IMR-90 (cell line): ENCODE measurements around the gene SRPRB. TPM values are rescaled to one million over a fixed set of nuclear protein-coding genes. Genes with fewer than 3 reads are reported as not detected.

ENCODE experiments used
- ATAC-seq: fragments of 200-7000 bp; cut with Tn5 transposase; 2 replicates; pipeline ENCODE4 v1.9.1; 2020; ENCODE audit warnings: low read depth, mild to moderate bottlenecking, moderate library complexity
- BruUV-seq: library from RNA; stranded (reverse); fragments of 400-500 nt; replicated peaks from 2 replicates; lab custom pipeline; 2021; lab: Mats Ljungman, UMichigan
- CTCF ChIA-PET: fragments of 300-600 bp; formaldehyde crosslinking; extraction: SDS; loops from one replicate; lab custom pipeline; 2021; ENCODE audit warnings: antibody characterized with exemption; lab: Yijun Ruan, JAX
- POLR2A ChIA-PET: fragments of 300-600 bp; sonication (Branson Sonifier 250); formaldehyde crosslinking; loops from one replicate; lab custom pipeline; 2022; ENCODE audit warnings: antibody characterized with exemption; ENCODE audit not compliant: unreplicated experiment; lab: Charles Lee
- DNase-seq: peaks from one replicate; pipeline ENCODE4 v3.0.0; 2013
- H2AFZ ChIP-seq: replicated peaks from 2 replicates; pipeline ENCODE3; 2013; ENCODE audit warnings: low read length, mild to moderate bottlenecking; ENCODE audit not compliant: poor library complexity
- H2AK5ac ChIP-seq: 2 replicates; pipeline ENCODE4 v1.6.1; 2013; ENCODE audit warnings: low read depth, low read length, inconsistent platforms
- H2AK9ac ChIP-seq: replicated peaks from 2 replicates; pipeline ENCODE3; 2013; ENCODE audit warnings: mild to moderate bottlenecking, low read depth, low read length, moderate library complexity; ENCODE audit not compliant: poor library complexity
- H2BK120ac ChIP-seq: 2 replicates; pipeline ENCODE4 v1.6.1; 2013; ENCODE audit warnings: low read depth, low read length, inconsistent platforms
- H2BK15ac ChIP-seq: 3 replicates; pipeline ENCODE4 v1.6.1; 2013; ENCODE audit warnings: low read depth, low read length, inconsistent platforms
- H2BK20ac ChIP-seq: 2 replicates; pipeline ENCODE4 v1.6.1; 2013; ENCODE audit warnings: low read depth, mild to moderate bottlenecking, inconsistent platforms, low read length, moderate library complexity
- H2BK5ac ChIP-seq: 2 replicates; pipeline ENCODE4 v1.6.1; 2013; ENCODE audit warnings: mild to moderate bottlenecking, low read depth, low read length, inconsistent platforms; ENCODE audit not compliant: poor library complexity, severe bottlenecking
- H3K14ac ChIP-seq: replicated peaks from 2 replicates; pipeline ENCODE4 v1.6.1; 2013; ENCODE audit warnings: low read depth, low read length, inconsistent platforms
- H3K18ac ChIP-seq: 2 replicates; pipeline ENCODE4 v1.6.1; 2013; ENCODE audit warnings: low read depth, low read length, control low read depth
- H3K23ac ChIP-seq: 2 replicates; pipeline ENCODE4 v1.6.1; 2013; ENCODE audit warnings: low read depth, low read length, inconsistent platforms
- H3K27ac ChIP-seq: 2 replicates; pipeline ENCODE4 v1.5.1; 2013; ENCODE audit warnings: mild to moderate bottlenecking, control low read depth, low read length; ENCODE audit not compliant: insufficient read depth
- H3K27me3 ChIP-seq: 2 replicates; pipeline ENCODE4 v1.6.1; 2013; ENCODE audit warnings: low read length; ENCODE audit not compliant: control insufficient read depth, insufficient read depth
- H3K36me3 ChIP-seq: 2 replicates; pipeline ENCODE4 v1.6.1; 2013; ENCODE audit warnings: low read length, mixed read lengths; ENCODE audit not compliant: control insufficient read depth, insufficient read depth
- H3K4ac ChIP-seq: 2 replicates; pipeline ENCODE4 v1.6.1; 2013; ENCODE audit warnings: low read depth, low read length, inconsistent platforms
- H3K4me1 ChIP-seq: 2 replicates; pipeline ENCODE4 v1.6.1; 2013; ENCODE audit warnings: low read length, mixed read lengths; ENCODE audit not compliant: control insufficient read depth, insufficient read depth
- H3K4me2 ChIP-seq: 2 replicates; pipeline ENCODE4 v1.6.1; 2013; ENCODE audit warnings: low read depth, mild to moderate bottlenecking, control low read depth, low read length, moderate library complexity
- H3K4me3 ChIP-seq: 2 replicates; pipeline ENCODE4 v1.5.1; 2013; ENCODE audit warnings: low read depth, mild to moderate bottlenecking, control low read depth, low read length, moderate library complexity; ENCODE audit not compliant: insufficient read depth
- H3K56ac ChIP-seq: 2 replicates; pipeline ENCODE4 v1.6.1; 2013; ENCODE audit warnings: low read length, inconsistent platforms; ENCODE audit not compliant: insufficient read depth; ENCODE audit errors: extremely low read depth
- H3K79me1 ChIP-seq, 2 experiments: 2 replicates each; pipeline ENCODE4 v1.6.1; 2013; ENCODE audit warnings: low read length in 2 of 2, inconsistent platforms in 1 of 2, low read depth in 1 of 2
- H3K9ac ChIP-seq: 2 replicates; pipeline ENCODE4 v1.6.1; 2013; ENCODE audit warnings: low read depth, low read length, control low read depth
- H3K9me1 ChIP-seq: 2 replicates; pipeline ENCODE4 v1.6.1; 2013; ENCODE audit warnings: low read length, inconsistent platforms; ENCODE audit not compliant: insufficient read depth
- H3K9me3 ChIP-seq: 2 replicates; pipeline ENCODE4 v1.6.1; 2013; ENCODE audit warnings: low read length; ENCODE audit not compliant: control insufficient read depth, insufficient read depth
- H4K20me1 ChIP-seq: 2 replicates; pipeline ENCODE4 v1.6.1; 2013; ENCODE audit warnings: low read length, inconsistent platforms; ENCODE audit not compliant: insufficient read depth
- H4K5ac ChIP-seq: 2 replicates; pipeline ENCODE4 v1.6.1; 2013; ENCODE audit warnings: mild to moderate bottlenecking, low read depth, low read length, control low read depth
- H4K8ac ChIP-seq, 2 experiments: 2 replicates each; pipeline ENCODE4 v1.6.1; 2013; ENCODE audit warnings: low read depth in 2 of 2, low read length in 2 of 2, control low read depth in 1 of 2, inconsistent platforms in 1 of 2
- H4K91ac ChIP-seq: 2 replicates; pipeline ENCODE4 v1.6.1; 2013; ENCODE audit warnings: low read depth, low read length, inconsistent platforms; ENCODE audit not compliant: insufficient read depth
- BHLHE40 ChIP-seq: fragments of 150-350 bp; IDR thresholded peaks from 2 replicates; pipeline ENCODE4 v1.6.1; 2016; ENCODE audit warnings: mild to moderate bottlenecking, low read depth, low read length
- CTCF ChIP-seq: conservative IDR thresholded peaks from 2 replicates; pipeline ENCODE4 v1.5.1; 2012; ENCODE audit warnings: mild to moderate bottlenecking, low read depth, low read length, improper control_type of control experiment
- ELK1 ChIP-seq: fragments of 150-350 bp; IDR thresholded peaks from 2 replicates; pipeline ENCODE4 v1.6.1; 2016; ENCODE audit warnings: low read depth, mild to moderate bottlenecking, low read length, moderate library complexity, borderline replicate concordance
- MAFK ChIP-seq: IDR thresholded peaks from 2 replicates; pipeline ENCODE4 v1.6.1; 2012; ENCODE audit warnings: low read depth, low read length, improper control_type of control experiment
- MAZ ChIP-seq: IDR thresholded peaks from 2 replicates; pipeline ENCODE4 v1.6.1; 2012; ENCODE audit warnings: low read depth, mild to moderate bottlenecking, low read length, improper control_type of control experiment, moderate library complexity, borderline replicate concordance
- NFE2L2 ChIP-seq: fragments of 150-350 bp; IDR thresholded peaks from 2 replicates; pipeline ENCODE4 v1.6.1; 2016; ENCODE audit warnings: low read depth, mild to moderate bottlenecking, low read length
- WGBS, 2 experiments: methylation state at CpG; one replicate each; pipeline versions ENCODE4 v1.1.5 to v1.1.7; 2013; ENCODE audit warnings: missing lambda C conversion rate in 2 of 2; ENCODE audit not compliant: insufficient read length in 1 of 2; ENCODE audit errors: extremely low coverage in 2 of 2; 5-methylcytosine and 5-hydroxymethylcytosine counted together
- dilution Hi-C: fragments of 300-500 bp; cut with HindIII; formaldehyde crosslinking; loops from one replicate; pipeline ENCODE4 v1.14.3; 2018; ENCODE audit warnings: low sequenced_read_pairs; ENCODE audit not compliant: unreplicated experiment
- in situ Hi-C: fragments of 300-500 bp; cut with MboI; formaldehyde crosslinking; loops from 3 replicates; pipeline ENCODE4 v1.14.3; 2019; ENCODE audit warnings: low sequenced_read_pairs, inconsistent platforms, mixed read lengths
- intact Hi-C: fragments of 100-400 bp; cut with micrococcal nuclease; formaldehyde crosslinking; loops from 2 replicates; pipeline ENCODE4 v1.10.0; 2022
- polyA plus RNA-seq, 3 experiments: library from polyadenylated mRNA; depleted of rRNA; stranded (reverse); fragments of >200 nt; gene quantifications; 2 replicates each; pipeline ENCODE4 v1.2.3, GENCODE V29; 2012; ENCODE audit warnings: low replicate concordance in 1 of 3
- total RNA-seq: library from RNA; depleted of rRNA; stranded (reverse); fragments of >200 nt; gene quantifications from 2 replicates; pipeline ENCODE4 v1.2.3, GENCODE V29; 2012

SRPRB gene
- total and polyA plus RNA-seq, 2 of the 4 experiments (the other 2 are of a cell fraction) = 28.8 to 131 TPM

GRCh38 chr3:133863911-133864310 lies 58.3 kb downstream of the SRPRB start:
- no peaks in the 10 kb centered on the region for H3K36me3 ChIP-seq
- no peaks in the 10 kb centered on the region for H3K79me1 ChIP-seq
- no peaks in the 10 kb centered on the region for H3K9me1 ChIP-seq
- H2AFZ ChIP-seq = no peak overlapping the region
- H3K9me3 ChIP-seq = no peaks in the 10 kb centered on the region
- H3K4me3 ChIP-seq = no peak overlapping the region
- no peak overlapping the region for H2AK9ac ChIP-seq
- no peak overlapping the region for H2BK20ac ChIP-seq
- H2BK5ac ChIP-seq = no peak overlapping the region
- POLR2A ChIA-PET = no interaction called here
- H4K20me1 ChIP-seq = no peaks in the 10 kb centered on the region
- peaks cover 42% of the 10 kb centered on the region for H3K27me3 ChIP-seq
- intact Hi-C loops = no loop called here
- no TSS peak for BruUV-seq
- WGBS, 2 experiments = no CpG with 5 or more reads among the region's 11 CpGs
- H3K4me2 ChIP-seq = no peak overlapping the region
- no peak overlapping the region for H2BK120ac ChIP-seq
- no peak overlapping the region for H3K23ac ChIP-seq
- H2BK15ac ChIP-seq = no peak overlapping the region
- ATAC-seq (no peak), DNase-seq (no peak)
- dilution Hi-C loops = no loop called here
- no peak overlapping the region for H3K56ac ChIP-seq
- H3K18ac ChIP-seq = no peak overlapping the region
- no peak overlapping the region for H4K5ac ChIP-seq
- in situ Hi-C loops = no loop called here
- no peak overlapping the region for H3K4ac ChIP-seq
- no peak overlapping the region for H3K27ac ChIP-seq
- TF ChIP-seq BHLHE40 = no peak
- TF ChIP-seq ELK1 = no peak
- no peak for TF ChIP-seq MAZ
- TF ChIP-seq NFE2L2 = no peak
- TF ChIP-seq CTCF = no peak
- no peak for TF ChIP-seq MAFK
- H2AK5ac ChIP-seq = no peak overlapping the region
- no peak overlapping the region for H4K91ac ChIP-seq
- CTCF ChIA-PET = no interaction called here
- H3K14ac ChIP-seq = no peak overlapping the region
- H4K8ac ChIP-seq = no peak overlapping the region
- H3K9ac ChIP-seq = no peak overlapping the region
- H3K4me1 ChIP-seq = no peaks in the 10 kb centered on the region
